H9 (cell line): Measurements from ENCODE around the gene RICTOR. TPM values are rescaled to one million over a fixed set of nuclear protein-coding genes. Genes with fewer than 3 reads are reported as not detected.

Source experiments
- DNase-seq: peaks from one replicate; pipeline ENCODE4 v3.0.0-alpha.2; 2017
- H2AFZ ChIP-seq: one replicate; pipeline ENCODE4 v1.6.1; 2013; ENCODE audit warnings: mild to moderate bottlenecking, low read length, control low read depth, moderate library complexity
- H2AK5ac ChIP-seq: 2 replicates; pipeline ENCODE4 v1.6.1; 2013; ENCODE audit warnings: low read length, control low read depth, mixed read lengths; ENCODE audit not compliant: insufficient read length
- H2BK120ac ChIP-seq: one replicate; pipeline ENCODE4 v1.6.1; 2013; ENCODE audit warnings: low read depth, mild to moderate bottlenecking, low read length, control low read depth, inconsistent platforms; ENCODE audit not compliant: poor library complexity, severe bottlenecking
- H2BK12ac ChIP-seq: 2 replicates; pipeline ENCODE4 v1.6.1; 2013; ENCODE audit warnings: low read length, control low read depth, mixed read lengths, low read depth; ENCODE audit not compliant: insufficient read length
- H2BK15ac ChIP-seq: 2 replicates; pipeline ENCODE4 v1.6.1; 2013; ENCODE audit warnings: low read depth, low read length, control low read depth
- H2BK20ac ChIP-seq: one replicate; pipeline ENCODE4 v1.6.1; 2013; ENCODE audit warnings: low read depth, mild to moderate bottlenecking, low read length, control low read depth, inconsistent platforms; ENCODE audit not compliant: poor library complexity, severe bottlenecking
- H2BK5ac ChIP-seq: 2 replicates; pipeline ENCODE4 v1.6.1; 2013; ENCODE audit warnings: low read length, control low read depth, mixed read lengths; ENCODE audit not compliant: insufficient read length
- H3K14ac ChIP-seq: 2 replicates; pipeline ENCODE4 v1.6.1; 2013; ENCODE audit warnings: low read length, control low read depth; ENCODE audit not compliant: insufficient read depth
- H3K18ac ChIP-seq: 2 replicates; pipeline ENCODE4 v1.6.1; 2013; ENCODE audit warnings: low read depth, mild to moderate bottlenecking, mixed read lengths, low read length, control low read depth; ENCODE audit not compliant: insufficient read length
- H3K23ac ChIP-seq: 2 replicates; pipeline ENCODE4 v1.6.1; 2013; ENCODE audit warnings: low read length, control low read depth, mixed read lengths, low read depth; ENCODE audit not compliant: insufficient read length
- H3K23me2 ChIP-seq: 2 replicates; pipeline ENCODE4 v1.6.1; 2013; ENCODE audit warnings: low read depth, mild to moderate bottlenecking, mixed read lengths, low read length, control low read depth; ENCODE audit not compliant: insufficient read length, poor library complexity, severe bottlenecking
- H3K27ac ChIP-seq: 2 replicates; pipeline ENCODE4 v1.5.1; 2013; ENCODE audit warnings: low read length, control low read depth, mixed read lengths, low read depth; ENCODE audit not compliant: insufficient read length
- H3K27me3 ChIP-seq: 2 replicates; pipeline ENCODE4 v1.6.1; 2013; ENCODE audit warnings: low read length, control low read depth, inconsistent platforms; ENCODE audit not compliant: insufficient read depth
- H3K4ac ChIP-seq: 2 replicates; pipeline ENCODE4 v1.6.1; 2013; ENCODE audit warnings: low read depth, mild to moderate bottlenecking, control low read depth, inconsistent platforms, low read length, moderate library complexity
- H3K4me1 ChIP-seq: 2 replicates; pipeline ENCODE4 v1.6.1; 2013; ENCODE audit warnings: low read length, control low read depth, inconsistent platforms; ENCODE audit not compliant: insufficient read depth
- H3K4me2 ChIP-seq: 2 replicates; pipeline ENCODE4 v1.6.1; 2013; ENCODE audit warnings: low read length, control low read depth, mixed read lengths; ENCODE audit not compliant: insufficient read length, insufficient read depth
- H3K56ac ChIP-seq: 2 replicates; pipeline ENCODE4 v1.6.1; 2013; ENCODE audit warnings: low read depth, mild to moderate bottlenecking, mixed read lengths, low read length, control low read depth; ENCODE audit not compliant: insufficient read length
- H3K79me1 ChIP-seq: 2 replicates; pipeline ENCODE4 v1.6.1; 2013; ENCODE audit warnings: low read depth, mild to moderate bottlenecking, moderate library complexity, low read length, control low read depth, inconsistent platforms; ENCODE audit not compliant: insufficient read depth, poor library complexity, severe bottlenecking
- H3K79me2 ChIP-seq: 2 replicates; pipeline ENCODE4 v1.6.1; 2013; ENCODE audit warnings: low read length, control low read depth, inconsistent platforms; ENCODE audit not compliant: insufficient read depth
- H3K9ac ChIP-seq: 2 replicates; pipeline ENCODE4 v1.6.1; 2013; ENCODE audit warnings: low read length, control low read depth, mixed read lengths; ENCODE audit not compliant: insufficient read length; ENCODE audit errors: extremely low read depth
- H3K9me3 ChIP-seq: one replicate; pipeline ENCODE4 v1.6.1; 2013; ENCODE audit warnings: low read depth, low read length, inconsistent platforms; ENCODE audit not compliant: control insufficient read depth
- H3T11ph ChIP-seq: one replicate; pipeline ENCODE4 v1.6.1; 2013; ENCODE audit warnings: mild to moderate bottlenecking, low read length, control low read depth, inconsistent platforms
- H4K20me1 ChIP-seq: one replicate; pipeline ENCODE4 v1.6.1; 2013; ENCODE audit not compliant: control insufficient read depth, insufficient read length, insufficient read depth
- H4K5ac ChIP-seq: 2 replicates; pipeline ENCODE4 v1.6.1; 2013; ENCODE audit warnings: low read depth, mild to moderate bottlenecking, mixed read lengths, low read length, control low read depth; ENCODE audit not compliant: insufficient read length
- H4K8ac ChIP-seq: replicated peaks from 2 replicates; pipeline ENCODE4 v1.6.1; 2013; ENCODE audit warnings: low read length, control low read depth, mixed read lengths, low read depth; ENCODE audit not compliant: insufficient read length
- H4K91ac ChIP-seq: 2 replicates; pipeline ENCODE4 v1.6.1; 2013; ENCODE audit warnings: low read depth, mild to moderate bottlenecking, moderate library complexity, mixed read lengths, low read length, control low read depth; ENCODE audit not compliant: insufficient read length
- H3K27ac Mint-ChIP-seq, 3 experiments: 2 replicates in 2 of 3; 3 replicates in 1 of 3; pipeline ENCODE4 v1.8.0; 2020 to 2021; ENCODE audit warnings: mixed read lengths in 3 of 3, mild to moderate bottlenecking in 1 of 3, moderate library complexity in 1 of 3
- H3K27me3 Mint-ChIP-seq: 2 replicates; pipeline ENCODE4 v1.8.0; 2021; ENCODE audit warnings: low read depth, mild to moderate bottlenecking, moderate library complexity, mixed read lengths
- H3K36me3 Mint-ChIP-seq, 3 experiments: 2 replicates in 2 of 3; 3 replicates in 1 of 3; pipeline ENCODE4 v1.8.0; 2020 to 2021; ENCODE audit warnings: low read depth in 3 of 3, mixed read lengths in 3 of 3; ENCODE audit not compliant: insufficient read depth in 1 of 3
- H3K4me1 Mint-ChIP-seq, 2 experiments: 2 replicates each; pipeline ENCODE4 v1.8.0; 2020; ENCODE audit warnings: mixed read lengths in 2 of 2
- H3K4me3 Mint-ChIP-seq, 2 experiments: 2 replicates in 1 of 2; 3 replicates in 1 of 2; pipeline ENCODE4 v1.8.0; 2020 to 2021; ENCODE audit warnings: mild to moderate bottlenecking in 2 of 2, mixed read lengths in 2 of 2, moderate library complexity in 1 of 2
- H3K9me3 Mint-ChIP-seq, 2 experiments: 2 replicates in 1 of 2; 3 replicates in 1 of 2; pipeline ENCODE4 v1.8.0; 2020; ENCODE audit warnings: mild to moderate bottlenecking in 2 of 2, mixed read lengths in 2 of 2, moderate library complexity in 1 of 2
- whole genome bisulfite sequencing: extraction: QIAGEN DNeasy Blood & Tissue Kit; methylation state at CpG from one replicate; pipeline ENCODE4 v1.1.7; 2013; ENCODE audit warnings: missing lambda C conversion rate, low lambda C conversion rate, mixed read lengths; ENCODE audit not compliant: insufficient read length; ENCODE audit errors: extremely low coverage; 5-methylcytosine and 5-hydroxymethylcytosine counted together
- total RNA-seq: library from RNA; stranded (reverse); gene quantifications from 2 replicates; pipeline ENCODE4 v1.2.1, GENCODE V29; 2021
- TF ChIP-seq, protein P1 (sequence below): fragments of 200-600 bp; sonication (generic); conservative IDR thresholded peaks from 3 replicates; pipeline ENCODE4 v1.8.0; 2021; ENCODE audit warnings: antibody characterized with exemption, mild to moderate bottlenecking

Gene RICTOR
- total RNA-seq, 1 experiment from 2014 or later: 20.9 TPM

DNA sequence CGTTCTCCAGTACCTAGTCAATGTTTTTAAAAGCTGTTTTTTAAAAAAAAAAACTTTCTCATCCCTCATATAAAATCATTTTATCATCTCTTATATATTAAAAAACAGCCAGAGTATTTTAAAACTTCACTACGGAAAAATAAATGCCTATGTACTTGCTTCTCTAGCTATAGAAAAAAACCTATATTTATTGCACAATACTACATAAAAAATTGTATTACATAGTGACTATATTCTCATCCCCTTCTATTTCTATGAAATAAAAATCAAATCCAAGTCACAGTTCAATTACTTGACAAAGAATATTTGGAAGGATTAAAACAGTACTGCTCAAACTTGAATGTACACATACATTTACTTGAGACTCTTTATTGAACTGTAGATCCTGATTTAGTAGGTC lies 56.7 kb downstream of the RICTOR start:
- H3K27ac Mint-ChIP-seq: no peak overlapping the region
- H3K9me3 Mint-ChIP-seq: peaks cover 4 to 6% of the 10 kb centered on the region in 2 experiments; a peak in 3 of 5 replicates
- Histone ChIP-seq H3K9ac (no peak overlapping the region), H3K23ac (no peak overlapping the region), H4K91ac (no peak overlapping the region), H3K4me2 (no peak overlapping the region), H2AK5ac (no peak overlapping the region), H3K4me1 (peaks cover 11% of the 10 kb centered on the region), H4K8ac (no peak overlapping the region), H2BK15ac (no peak overlapping the region), H3K18ac (no peak overlapping the region), H3K4ac (no peak overlapping the region), H3K9me3 (peaks cover 5% of the 10 kb centered on the region), H2BK120ac (no peak overlapping the region), H3K23me2 (no peaks in the 10 kb centered on the region), H3K27ac (no peak overlapping the region), H3T11ph (no peak overlapping the region), H4K20me1 (no peaks in the 10 kb centered on the region), H3K56ac (no peak overlapping the region), H3K27me3 (no peaks in the 10 kb centered on the region), H2BK5ac (no peak overlapping the region), H2AFZ (no peak overlapping the region), H2BK12ac (no peak overlapping the region), H3K79me1 (no peaks in the 10 kb centered on the region), H3K14ac (no peak overlapping the region), H4K5ac (no peak overlapping the region), H2BK20ac (no peak overlapping the region), H3K79me2 (no peaks in the 10 kb centered on the region)
- no peaks in the 10 kb centered on the region for H3K27me3 Mint-ChIP-seq
- WGBS: no CpG with 5 or more reads among the region's 2 CpGs
- peaks cover 5 to 19% (median 7%) of the 10 kb centered on the region in 3 experiments for H3K36me3 Mint-ChIP-seq
- peaks cover 20 to 22% of the 10 kb centered on the region in 2 experiments for H3K4me1 Mint-ChIP-seq
- DNase-seq: no peak
- TF ChIP-seq, protein P1, sequence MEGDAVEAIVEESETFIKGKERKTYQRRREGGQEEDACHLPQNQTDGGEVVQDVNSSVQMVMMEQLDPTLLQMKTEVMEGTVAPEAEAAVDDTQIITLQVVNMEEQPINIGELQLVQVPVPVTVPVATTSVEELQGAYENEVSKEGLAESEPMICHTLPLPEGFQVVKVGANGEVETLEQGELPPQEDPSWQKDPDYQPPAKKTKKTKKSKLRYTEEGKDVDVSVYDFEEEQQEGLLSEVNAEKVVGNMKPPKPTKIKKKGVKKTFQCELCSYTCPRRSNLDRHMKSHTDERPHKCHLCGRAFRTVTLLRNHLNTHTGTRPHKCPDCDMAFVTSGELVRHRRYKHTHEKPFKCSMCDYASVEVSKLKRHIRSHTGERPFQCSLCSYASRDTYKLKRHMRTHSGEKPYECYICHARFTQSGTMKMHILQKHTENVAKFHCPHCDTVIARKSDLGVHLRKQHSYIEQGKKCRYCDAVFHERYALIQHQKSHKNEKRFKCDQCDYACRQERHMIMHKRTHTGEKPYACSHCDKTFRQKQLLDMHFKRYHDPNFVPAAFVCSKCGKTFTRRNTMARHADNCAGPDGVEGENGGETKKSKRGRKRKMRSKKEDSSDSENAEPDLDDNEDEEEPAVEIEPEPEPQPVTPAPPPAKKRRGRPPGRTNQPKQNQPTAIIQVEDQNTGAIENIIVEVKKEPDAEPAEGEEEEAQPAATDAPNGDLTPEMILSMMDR: no peak
- H3K4me3 Mint-ChIP-seq: no peak overlapping the region
